ELF-1 (cell line): ENCODE measurements around the gene GLS2.
A peak's percentile ranks its signal among the peaks of the same experiment; 100 is the strongest.

Experiments used
- DNase-seq: peaks from one replicate; pipeline ENCODE4 v3.0.0-alpha.2; 2016; ENCODE audit warnings: low read depth, low spot score

GLS2 gene

DNA sequence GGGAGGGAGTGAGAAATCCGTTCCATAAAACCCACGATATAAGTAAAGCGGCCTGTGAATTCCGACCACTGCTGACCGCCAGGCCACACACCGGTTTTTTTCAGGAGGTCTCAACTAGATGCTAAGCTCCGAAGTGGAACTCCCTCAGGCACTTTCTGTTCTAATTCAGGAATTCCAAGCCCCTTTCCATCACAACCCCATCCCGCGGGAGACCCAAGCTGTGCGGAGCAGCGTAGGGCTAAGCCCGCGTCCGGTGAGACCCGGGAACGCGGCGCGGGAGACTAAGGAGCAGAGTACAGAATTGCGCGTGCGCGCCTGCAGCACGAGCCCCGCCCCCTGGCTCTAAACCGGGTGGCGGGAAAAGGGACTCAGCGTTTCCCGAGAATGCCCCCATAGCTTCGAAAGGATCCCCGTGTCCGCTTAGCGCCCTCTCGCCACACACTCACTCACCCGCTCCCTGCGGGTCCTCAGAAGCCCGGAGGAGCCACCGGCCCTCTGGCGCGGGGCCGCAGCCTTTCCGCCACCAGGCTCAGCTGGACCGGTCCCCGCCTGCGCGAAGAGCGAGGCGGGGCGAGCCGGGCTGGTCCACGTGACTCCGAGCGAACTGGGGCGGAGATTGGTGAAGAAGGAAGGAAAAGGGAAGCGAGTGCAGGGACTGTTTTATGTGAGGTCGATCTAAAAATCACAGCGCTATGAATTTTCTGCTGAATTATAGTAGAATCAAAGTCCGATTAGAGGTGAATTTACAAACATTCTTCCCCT lies 38.9 kb downstream of the GLS2 start, which contains the start of gene TIMELESS:
TSS of gene TIMELESS (minus strand) at position 567 of the 762 bp plus-strand sequence. CDS start 15,256 bp downstream, outside the sequence.
- peak; percentile 96 for DNase-seq

DNA sequence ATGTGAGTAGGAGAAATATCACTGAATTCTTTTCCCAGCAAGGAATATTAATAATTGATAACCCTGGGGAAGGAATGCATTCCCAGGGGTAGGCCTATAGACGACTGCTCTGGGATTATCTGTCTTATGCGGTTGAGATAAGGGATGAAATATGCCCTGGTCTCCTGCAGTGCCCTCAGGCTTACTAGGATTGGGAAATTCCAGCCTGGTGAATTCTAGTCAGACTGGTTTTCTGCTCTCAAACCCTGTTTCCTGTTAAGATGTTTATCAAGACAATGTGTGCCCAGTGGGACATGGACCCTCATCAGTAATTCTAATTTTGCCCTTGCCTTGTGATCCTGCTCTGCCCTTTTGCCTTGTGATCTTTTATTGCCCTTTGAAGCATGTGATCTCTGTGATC lies 44.8 kb downstream of the GLS2 start:
- peak; percentile 55 for DNase-seq

- DNase-seq: no peak
Observed at GRCh38 chr12:56437430-56438176, 50.4 kb downstream of the GLS2 start.

DNA sequence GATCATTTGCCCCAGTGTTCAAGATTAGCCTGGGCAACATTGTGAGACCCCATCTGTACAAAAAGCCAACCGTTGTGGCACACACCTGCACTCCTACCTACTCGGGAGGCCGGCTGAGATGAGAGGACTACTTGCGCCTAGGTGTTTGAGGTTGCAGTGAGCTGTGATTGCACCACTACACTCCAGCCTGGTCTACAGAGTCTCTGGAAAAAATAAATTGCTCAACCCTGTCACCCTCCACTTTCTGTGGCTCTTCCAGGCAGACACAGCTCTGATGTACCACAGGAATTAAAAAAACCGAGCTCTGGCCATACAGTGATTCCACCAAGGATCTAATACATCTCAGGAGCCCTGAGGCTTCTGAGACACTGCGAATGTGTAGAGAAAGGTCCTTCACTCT lies 53.1 kb downstream of the GLS2 start:
- DNase-seq: no peak

DNA sequence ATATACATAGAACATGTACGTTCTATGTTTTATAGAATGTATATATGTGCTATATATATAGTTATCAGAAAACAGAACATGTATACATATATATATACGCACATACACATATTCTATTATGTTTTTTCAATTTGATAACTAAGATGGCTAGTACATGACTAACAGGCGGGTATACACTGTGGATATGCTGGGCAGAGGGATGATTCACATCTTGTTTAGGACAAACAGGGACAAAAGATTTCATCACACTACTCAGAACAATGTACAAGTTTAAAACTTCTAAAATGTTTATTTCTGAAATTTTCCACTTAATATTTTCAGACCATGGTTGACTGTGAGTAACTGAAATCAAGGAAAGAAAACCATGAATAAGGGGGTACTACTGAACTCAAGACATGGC lies 56.1 kb downstream of the GLS2 start:
- no peak for DNase-seq

DNA sequence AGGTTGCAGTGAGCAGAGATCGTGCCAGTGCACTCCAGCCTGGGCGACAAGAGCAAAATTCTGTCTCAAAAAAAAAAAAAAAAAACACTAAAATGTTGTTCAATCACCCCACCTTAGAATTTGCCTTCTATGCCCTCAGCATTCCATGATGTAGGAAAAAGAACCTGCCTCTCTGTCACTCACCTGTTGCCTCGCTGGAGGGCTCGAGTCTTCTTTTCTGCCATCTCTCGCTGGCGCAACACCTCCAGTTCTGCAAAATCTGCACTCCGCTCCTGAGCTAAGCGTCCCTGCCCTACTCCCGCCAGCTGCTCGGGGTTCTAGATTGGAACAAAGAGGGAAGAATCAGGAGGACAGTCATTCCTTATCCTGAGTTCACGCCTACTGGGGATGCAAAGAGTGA lies 56.7 kb downstream of the GLS2 start:
- no peak for DNase-seq

DNA sequence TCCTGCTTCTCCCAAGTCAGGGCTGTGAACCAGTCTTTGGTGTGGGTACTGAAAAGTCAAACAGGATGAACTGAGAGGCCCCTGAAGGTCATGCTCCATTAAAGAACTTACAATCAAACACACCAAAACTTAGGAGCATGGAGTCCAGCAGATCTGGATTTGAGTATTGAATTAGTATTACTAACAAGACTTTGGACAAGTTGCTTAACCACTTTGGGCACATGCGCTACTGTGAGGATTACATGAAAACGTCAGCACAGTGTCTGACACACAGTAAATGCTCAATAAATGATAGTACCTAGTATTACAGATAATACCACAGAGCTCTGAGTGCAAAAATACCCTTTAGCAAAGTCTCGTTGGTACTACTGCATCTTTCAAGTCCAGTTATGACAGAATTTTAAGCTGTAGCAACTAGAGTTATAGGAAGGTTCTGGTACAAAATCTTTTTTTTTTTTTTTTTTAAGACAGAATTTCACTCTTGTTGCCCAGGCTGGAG lies 62.0 kb downstream of the GLS2 start:
- no peak for DNase-seq

GRCh38 chr12:56425193-56425592 lies 62.8 kb downstream of the GLS2 start:
- DNase-seq: no peak
